A204.1 (cell line): ENCODE measurements around the gene TXNIP.

Experiments
- FAIRE-seq: peaks from 2 replicates; lab custom pipeline; 2012; peaks lifted over from hg19 to GRCh38; lab: Jason Lieb, UNC

The TXNIP gene

GRCh38 chr1:145962157-145963102 is 33.9 kb downstream of the TXNIP start:
- no peak for FAIRE-seq

- no peak for FAIRE-seq
These were observed 34.8 kb downstream of the TXNIP start for GRCh38 chr1:145961425-145962156.

GRCh38 chr1:145961109-145961424 is 35.3 kb downstream of the TXNIP start:
- FAIRE-seq, result no peak

- no peak for FAIRE-seq
These were observed 35.8 kb downstream of the TXNIP start for GRCh38 chr1:145960468-145961108.

- FAIRE-seq, result no peak
These were observed 36.4 kb downstream of the TXNIP start for GRCh38 chr1:145959957-145960467.

GRCh38 chr1:145959333-145959732 is 37.0 kb downstream of the TXNIP start:
- no peak for FAIRE-seq

GRCh38 chr1:145958734-145959133 is 37.6 kb downstream of the TXNIP start:
- FAIRE-seq, result no peak

- FAIRE-seq, result peak; percentile 96
These were observed 38.7 kb downstream of the TXNIP start, which contains the start of gene LIX1L for GRCh38 chr1:145957443-145958319. TSS of gene LIX1L (minus strand) at chr1:145958017. CDS start at chr1:145957927, 90 bp downstream.

GRCh38 chr1:145956781-145957442 is 39.5 kb downstream of the TXNIP start:
- no peak for FAIRE-seq

- FAIRE-seq, result no peak
These were observed 40.0 kb downstream of the TXNIP start for GRCh38 chr1:145956361-145956760.

GRCh38 chr1:145955436-145955835 is 40.9 kb downstream of the TXNIP start:
- FAIRE-seq, result no peak

GRCh38 chr1:145953861-145954260 is 42.5 kb downstream of the TXNIP start:
- FAIRE-seq, result no peak

GRCh38 chr1:145952903-145953302 is 43.5 kb downstream of the TXNIP start:
- no peak for FAIRE-seq

GRCh38 chr1:145951526-145951925 is 44.9 kb downstream of the TXNIP start:
- no peak for FAIRE-seq

GRCh38 chr1:145949219-145949618 is 47.2 kb downstream of the TXNIP start:
- no peak for FAIRE-seq

- no peak for FAIRE-seq
These were observed 48.8 kb downstream of the TXNIP start for GRCh38 chr1:145947551-145947950.

GRCh38 chr1:145946477-145946986 is 49.8 kb downstream of the TXNIP start:
- no peak for FAIRE-seq

- FAIRE-seq, result no peak
These were observed 51.8 kb downstream of the TXNIP start for GRCh38 chr1:145944532-145944931.

- FAIRE-seq, result no peak
These were observed 53.5 kb downstream of the TXNIP start for GRCh38 chr1:145942871-145943270.
